ENCODE results near the gene PACRG. TPM values are rescaled to one million over a fixed set of nuclear protein-coding genes. Genes with fewer than 3 reads are reported as not detected.

PACRG gene
- total RNA-seq, 3 donors from 2014 or later: 0.64 to 6.4 (median 4.6) TPM

DNA sequence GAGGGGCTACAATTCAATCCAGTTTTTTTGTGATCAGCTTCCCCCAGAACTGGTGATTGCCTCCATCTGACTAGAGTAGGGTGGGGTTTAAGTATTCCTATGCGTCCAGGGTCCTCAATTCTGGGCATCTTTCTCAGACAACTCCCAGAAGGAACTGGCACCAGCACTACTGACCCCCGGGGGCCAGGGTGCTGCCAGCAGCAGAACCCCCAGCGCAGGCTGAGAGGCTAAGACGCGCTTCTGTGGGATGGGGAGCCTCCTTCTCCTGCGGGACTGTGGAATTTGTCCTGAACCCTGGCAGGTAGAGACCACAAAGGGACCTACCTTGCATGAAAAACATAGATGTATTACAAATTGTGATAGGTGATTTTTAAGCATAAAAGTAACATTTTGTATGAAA lies 124.4 kb downstream of the PACRG start:
- no peaks in the 10 kb centered on the region for H3K4me1 ChIP-seq
- no peaks in the 10 kb centered on the region for H3K36me3 ChIP-seq
- no peak overlapping the region for H3K4me3 ChIP-seq
- no peak overlapping the region for H3K27ac ChIP-seq
- TF ChIP-seq POLR2AphosphoS5 (IDR thresholded peaks at IDR 0.05) (no peak), POLR2A (IDR thresholded peaks at IDR 0.05) (no peak)
- TF ChIP-seq, protein P1, sequence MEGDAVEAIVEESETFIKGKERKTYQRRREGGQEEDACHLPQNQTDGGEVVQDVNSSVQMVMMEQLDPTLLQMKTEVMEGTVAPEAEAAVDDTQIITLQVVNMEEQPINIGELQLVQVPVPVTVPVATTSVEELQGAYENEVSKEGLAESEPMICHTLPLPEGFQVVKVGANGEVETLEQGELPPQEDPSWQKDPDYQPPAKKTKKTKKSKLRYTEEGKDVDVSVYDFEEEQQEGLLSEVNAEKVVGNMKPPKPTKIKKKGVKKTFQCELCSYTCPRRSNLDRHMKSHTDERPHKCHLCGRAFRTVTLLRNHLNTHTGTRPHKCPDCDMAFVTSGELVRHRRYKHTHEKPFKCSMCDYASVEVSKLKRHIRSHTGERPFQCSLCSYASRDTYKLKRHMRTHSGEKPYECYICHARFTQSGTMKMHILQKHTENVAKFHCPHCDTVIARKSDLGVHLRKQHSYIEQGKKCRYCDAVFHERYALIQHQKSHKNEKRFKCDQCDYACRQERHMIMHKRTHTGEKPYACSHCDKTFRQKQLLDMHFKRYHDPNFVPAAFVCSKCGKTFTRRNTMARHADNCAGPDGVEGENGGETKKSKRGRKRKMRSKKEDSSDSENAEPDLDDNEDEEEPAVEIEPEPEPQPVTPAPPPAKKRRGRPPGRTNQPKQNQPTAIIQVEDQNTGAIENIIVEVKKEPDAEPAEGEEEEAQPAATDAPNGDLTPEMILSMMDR (IDR thresholded peaks at IDR 0.05): no peak
- intact Hi-C loops (cut with DNase I; ENCODE audit: low total_unique reads): no loop called here
- no peaks in the 10 kb centered on the region for H3K27me3 ChIP-seq
- DNase-seq (ENCODE audit: low spot score in 2 of 2): no peak
- no peaks in the 10 kb centered on the region for H3K9me3 ChIP-seq

DNA sequence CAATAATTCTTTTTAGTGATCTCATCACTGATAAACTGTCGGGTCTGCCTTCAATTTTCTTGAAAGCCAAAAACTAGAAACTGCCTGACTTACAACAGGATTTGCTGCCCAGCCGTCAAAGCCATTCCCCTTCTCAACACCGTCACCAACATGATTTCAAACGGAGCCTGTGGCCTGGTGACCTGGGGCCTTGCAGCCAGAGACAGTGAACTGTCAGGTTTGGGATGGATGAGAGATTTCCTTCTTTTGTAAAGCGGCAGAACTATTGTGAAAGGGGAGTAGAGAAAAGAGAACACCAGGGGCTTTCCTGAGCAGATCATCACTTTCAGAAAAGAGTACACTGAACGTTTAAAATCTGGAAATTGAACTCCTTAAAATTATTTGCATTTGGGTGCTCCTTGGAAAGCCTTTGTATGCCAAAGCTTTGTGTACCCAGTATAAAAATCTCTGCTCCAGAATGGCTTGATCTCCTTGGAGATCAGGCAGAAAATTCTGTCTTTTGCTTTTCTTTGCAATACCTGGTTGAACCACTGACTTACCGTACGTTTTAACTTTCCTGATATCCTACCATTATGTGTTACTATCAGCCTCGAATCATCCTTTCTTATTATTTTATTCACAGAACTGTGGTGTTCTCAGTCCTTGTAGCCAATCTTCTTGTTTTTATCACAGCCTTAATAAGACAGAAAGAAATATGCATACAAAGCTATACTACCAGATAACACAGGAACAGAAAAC lies 125.2 kb downstream of the PACRG start:
- H3K4me1 ChIP-seq: no peaks in the 10 kb centered on the region
- intact Hi-C loops (cut with DNase I; ENCODE audit: low total_unique reads): no loop called here
- DNase-seq (ENCODE audit: low spot score in 2 of 2): no peak
- H3K27me3 ChIP-seq: no peaks in the 10 kb centered on the region
- no peaks in the 10 kb centered on the region for H3K9me3 ChIP-seq
- no peak overlapping the region for H3K4me3 ChIP-seq
- no peak overlapping the region for H3K27ac ChIP-seq
- H3K36me3 ChIP-seq: no peaks in the 10 kb centered on the region
- TF ChIP-seq, protein P1 (IDR thresholded peaks at IDR 0.05): no peak
- TF ChIP-seq POLR2A (IDR thresholded peaks at IDR 0.05) (no peak), POLR2AphosphoS5 (IDR thresholded peaks at IDR 0.05) (no peak)

DNA sequence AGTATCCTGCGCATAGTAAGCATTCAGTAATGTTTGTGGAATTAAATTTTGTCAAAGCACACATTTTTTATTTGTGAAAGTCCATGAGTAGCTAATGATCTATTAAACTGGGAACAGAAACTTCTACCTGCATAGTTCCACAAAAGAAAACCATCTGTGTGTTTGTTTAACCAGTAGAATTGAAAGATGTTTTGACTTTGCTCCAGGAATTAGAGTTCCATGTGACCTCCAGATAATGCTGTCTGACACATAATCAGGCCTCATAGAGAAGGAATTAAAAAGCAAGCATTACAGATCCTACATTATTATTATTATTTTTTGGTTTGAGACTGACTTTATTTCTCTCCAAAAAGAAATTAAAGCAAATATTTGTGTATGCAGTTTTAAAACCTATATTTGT lies 126.5 kb downstream of the PACRG start:
- Histone ChIP-seq H3K27me3 (no peaks in the 10 kb centered on the region), H3K4me1 (no peaks in the 10 kb centered on the region), H3K27ac (no peak overlapping the region), H3K9me3 (no peaks in the 10 kb centered on the region), H3K4me3 (no peak overlapping the region), H3K36me3 (no peaks in the 10 kb centered on the region)
- TF ChIP-seq POLR2AphosphoS5 (IDR thresholded peaks at IDR 0.05): no peak
- no peak for TF ChIP-seq POLR2A (IDR thresholded peaks at IDR 0.05)
- DNase-seq (ENCODE audit: low spot score in 2 of 2): no peak
- intact Hi-C loops (cut with DNase I; ENCODE audit: low total_unique reads): no loop called here

DNA sequence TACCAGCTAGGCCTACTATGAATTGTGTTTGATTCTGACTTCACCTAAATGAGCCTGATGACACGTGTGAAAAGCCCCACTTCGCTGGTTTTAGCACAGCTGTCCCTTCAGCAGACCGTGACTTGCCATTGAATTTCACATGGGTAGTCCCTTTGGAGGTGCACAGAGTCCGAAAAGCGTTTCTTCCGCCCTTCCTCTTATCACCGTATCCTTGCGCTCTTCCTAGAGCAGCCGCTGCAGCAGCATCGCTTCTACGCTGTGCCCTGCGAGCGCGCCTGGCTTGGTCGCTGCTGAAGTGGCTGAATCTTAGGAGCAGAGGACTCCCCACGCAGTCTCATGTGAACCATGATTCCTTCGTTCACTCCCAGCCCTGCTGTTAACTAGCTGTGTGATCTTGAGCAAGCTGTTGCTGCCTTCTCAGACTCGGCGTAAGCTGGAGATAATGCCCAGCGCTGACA lies 127.0 kb downstream of the PACRG start:
- intact Hi-C loops (cut with DNase I; ENCODE audit: low total_unique reads): loop anchor here (5.0 kb wide), 1 partner anchor 257 kb away; no protein-coding TSS in a partner anchor
- H3K27ac ChIP-seq: no peak overlapping the region

DNA sequence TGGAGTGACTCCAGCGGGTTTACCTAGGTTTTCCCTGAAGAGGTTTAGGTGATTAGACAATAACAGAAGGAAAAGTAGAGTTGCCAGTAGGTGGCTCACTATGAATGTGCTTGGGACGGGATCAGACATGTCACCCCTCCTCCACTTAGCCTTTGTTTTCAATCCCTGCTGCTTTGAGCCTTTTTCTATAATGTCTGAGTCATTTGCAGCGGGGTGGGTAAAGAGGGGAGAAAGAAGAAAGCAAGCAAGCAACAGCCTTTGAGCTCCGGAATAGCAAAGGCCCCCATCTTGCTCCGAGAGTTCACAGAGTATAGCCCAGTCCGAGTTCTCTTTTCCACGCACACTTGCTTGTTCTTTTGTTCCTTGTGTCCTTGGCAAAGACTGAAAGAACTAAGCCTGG lies 129.1 kb downstream of the PACRG start:
- Histone ChIP-seq H3K36me3 (no peaks in the 10 kb centered on the region), H3K9me3 (no peaks in the 10 kb centered on the region), H3K27me3 (no peaks in the 10 kb centered on the region), H3K4me3 (peak overlapping the region in 2 of 3 donors; percentile 40 to 56), H3K27ac (peak overlapping the region; percentile 45 to 59), H3K4me1 (no peaks in the 10 kb centered on the region)
- peak in 1 of 2 donors; percentile 43 for DNase-seq (ENCODE audit: low spot score in 2 of 2)
- TF ChIP-seq POLR2AphosphoS5 (IDR thresholded peaks at IDR 0.05) (no peak), POLR2A (IDR thresholded peaks at IDR 0.05) (no peak)
- TF ChIP-seq, protein P1 (IDR thresholded peaks at IDR 0.05): peak in 2 of 3 donors; percentile 41 to 45
- intact Hi-C loops (cut with DNase I; ENCODE audit: low total_unique reads): loop anchor here (5.0 kb wide), 1 partner anchor 260 kb away; no protein-coding TSS in a partner anchor

More for the DNA sequence above, 127.0 kb downstream of the PACRG start:
- no peaks in the 10 kb centered on the region for H3K27me3 ChIP-seq
- H3K9me3 ChIP-seq: no peaks in the 10 kb centered on the region
- TF ChIP-seq, protein P1 (IDR thresholded peaks at IDR 0.05): no peak
- no peak for TF ChIP-seq POLR2AphosphoS5 (IDR thresholded peaks at IDR 0.05)
- TF ChIP-seq POLR2A (IDR thresholded peaks at IDR 0.05): no peak
- H3K4me1 ChIP-seq: no peaks in the 10 kb centered on the region
- no peaks in the 10 kb centered on the region for H3K36me3 ChIP-seq
- no peak overlapping the region for H3K4me3 ChIP-seq
- DNase-seq (ENCODE audit: low spot score in 2 of 2): no peak
